Measurements from ENCODE around the gene KRTAP9-7.

- TF ChIP-seq, protein P1, sequence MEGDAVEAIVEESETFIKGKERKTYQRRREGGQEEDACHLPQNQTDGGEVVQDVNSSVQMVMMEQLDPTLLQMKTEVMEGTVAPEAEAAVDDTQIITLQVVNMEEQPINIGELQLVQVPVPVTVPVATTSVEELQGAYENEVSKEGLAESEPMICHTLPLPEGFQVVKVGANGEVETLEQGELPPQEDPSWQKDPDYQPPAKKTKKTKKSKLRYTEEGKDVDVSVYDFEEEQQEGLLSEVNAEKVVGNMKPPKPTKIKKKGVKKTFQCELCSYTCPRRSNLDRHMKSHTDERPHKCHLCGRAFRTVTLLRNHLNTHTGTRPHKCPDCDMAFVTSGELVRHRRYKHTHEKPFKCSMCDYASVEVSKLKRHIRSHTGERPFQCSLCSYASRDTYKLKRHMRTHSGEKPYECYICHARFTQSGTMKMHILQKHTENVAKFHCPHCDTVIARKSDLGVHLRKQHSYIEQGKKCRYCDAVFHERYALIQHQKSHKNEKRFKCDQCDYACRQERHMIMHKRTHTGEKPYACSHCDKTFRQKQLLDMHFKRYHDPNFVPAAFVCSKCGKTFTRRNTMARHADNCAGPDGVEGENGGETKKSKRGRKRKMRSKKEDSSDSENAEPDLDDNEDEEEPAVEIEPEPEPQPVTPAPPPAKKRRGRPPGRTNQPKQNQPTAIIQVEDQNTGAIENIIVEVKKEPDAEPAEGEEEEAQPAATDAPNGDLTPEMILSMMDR (IDR thresholded peaks at IDR 0.05; ENCODE audit: extremely low read depth in 1 of 2, insufficient read depth in 1 of 2, low read depth in 1 of 2, low read length in 2 of 2), result no peak
- no peak for TF ChIP-seq POLR2A (IDR thresholded peaks at IDR 0.05; ENCODE audit: low read depth, low read length)
- TF ChIP-seq MAX (IDR thresholded peaks at IDR 0.05; ENCODE audit: insufficient read depth, insufficient read length), result no peak
- TF ChIP-seq POLR2AphosphoS5 (IDR thresholded peaks at IDR 0.05; ENCODE audit: insufficient read depth, low read depth, low read length), result no peak
- no peak for TF ChIP-seq EZH2 (IDR thresholded peaks at IDR 0.05; ENCODE audit: borderline replicate concordance, low read depth, low read length, severe bottlenecking)
Measured at GRCh38 chr17:41230094-41230493, 45.4 kb upstream of the KRTAP9-7 start.

Data from endothelial cell of umbilical vein (primary cell).